Measurements from ENCODE around the gene TTC16.
"Not testable (repeated sequence)": the region's sequence is repeated elsewhere in the genome, so short reads cannot be mapped to it uniquely, and the experiment has no call there.

TTC16 gene

DNA sequence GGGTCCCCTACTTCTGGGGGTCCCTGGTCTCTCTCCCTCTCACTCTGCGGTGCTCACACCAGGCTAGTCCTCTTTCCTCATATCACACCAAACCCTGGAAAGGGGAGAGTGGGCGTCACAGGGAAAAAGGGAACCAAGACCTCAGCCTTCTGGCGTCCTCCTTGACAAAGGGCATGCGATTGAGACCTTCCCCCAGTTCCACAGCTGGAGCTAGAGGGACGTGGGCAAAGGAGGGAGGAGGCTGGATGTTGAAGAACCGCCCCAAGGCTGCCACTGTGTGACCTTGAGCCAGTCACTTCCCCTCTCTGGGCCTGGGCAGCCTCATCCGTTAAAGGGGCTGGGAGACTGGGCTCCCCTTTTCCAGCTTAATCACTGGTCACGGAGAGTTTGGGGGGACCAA lies 37.7 kb downstream of the TTC16 start:
- in situ Hi-C loops (cut with MboI; ENCODE audit: low pct_unique_long_range_greater_than_20kb, low sequenced_read_pairs, unreplicated experiment) = no loop called here
- no peak for TF ChIP-seq CTCF (IDR thresholded peaks at IDR 0.05; ENCODE audit: extremely low read depth, insufficient read depth, missing control alignments)
- DNase-seq (ENCODE audit: low spot score) = no peak

GRCh38 chr9:127754099-127755060 lies 38.5 kb downstream of the TTC16 start:
- no peak for TF ChIP-seq CTCF (IDR thresholded peaks at IDR 0.05; ENCODE audit: extremely low read depth, insufficient read depth, missing control alignments)
- DNase-seq (ENCODE audit: low spot score) = no peak
- in situ Hi-C loops (cut with MboI; ENCODE audit: low pct_unique_long_range_greater_than_20kb, low sequenced_read_pairs, unreplicated experiment) = no loop called here

GRCh38 chr9:127755061-127756060 lies 39.5 kb downstream of the TTC16 start:
- in situ Hi-C loops (cut with MboI; ENCODE audit: low pct_unique_long_range_greater_than_20kb, low sequenced_read_pairs, unreplicated experiment) = no loop called here
- TF ChIP-seq CTCF (IDR thresholded peaks at IDR 0.05; ENCODE audit: extremely low read depth, insufficient read depth, missing control alignments) = no peak
- DNase-seq (ENCODE audit: low spot score) = no peak

GRCh38 chr9:127756233-127756632 lies 40.4 kb downstream of the TTC16 start:
- in situ Hi-C loops (cut with MboI; ENCODE audit: low pct_unique_long_range_greater_than_20kb, low sequenced_read_pairs, unreplicated experiment) = no loop called here
- DNase-seq (ENCODE audit: low spot score) = no peak
- TF ChIP-seq CTCF (IDR thresholded peaks at IDR 0.05; ENCODE audit: extremely low read depth, insufficient read depth, missing control alignments) = no peak

DNA sequence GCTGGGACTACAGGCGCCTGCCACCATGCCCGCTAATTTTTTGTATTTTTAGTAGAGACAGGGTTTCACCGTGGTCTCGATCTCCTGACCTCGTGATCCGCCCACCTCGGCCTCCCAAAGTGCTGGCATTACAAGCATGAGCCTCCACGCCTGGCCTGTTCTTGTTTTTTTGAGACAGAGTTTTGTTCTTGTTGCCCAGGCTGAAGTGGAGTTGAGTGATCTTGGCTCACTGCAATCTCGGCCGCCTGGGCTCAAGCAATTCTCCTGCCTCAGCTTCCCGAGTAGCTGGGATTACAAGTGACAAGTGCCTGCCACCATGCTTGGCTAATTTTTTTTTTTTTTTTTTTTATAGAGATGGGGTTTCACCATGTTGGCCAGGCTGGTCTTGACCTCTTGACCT lies 40.9 kb downstream of the TTC16 start:
- DNase-seq (ENCODE audit: low spot score); in situ Hi-C loops (cut with MboI; ENCODE audit: low pct_unique_long_range_greater_than_20kb, low sequenced_read_pairs, unreplicated experiment): not testable (repeated sequence)

DNA sequence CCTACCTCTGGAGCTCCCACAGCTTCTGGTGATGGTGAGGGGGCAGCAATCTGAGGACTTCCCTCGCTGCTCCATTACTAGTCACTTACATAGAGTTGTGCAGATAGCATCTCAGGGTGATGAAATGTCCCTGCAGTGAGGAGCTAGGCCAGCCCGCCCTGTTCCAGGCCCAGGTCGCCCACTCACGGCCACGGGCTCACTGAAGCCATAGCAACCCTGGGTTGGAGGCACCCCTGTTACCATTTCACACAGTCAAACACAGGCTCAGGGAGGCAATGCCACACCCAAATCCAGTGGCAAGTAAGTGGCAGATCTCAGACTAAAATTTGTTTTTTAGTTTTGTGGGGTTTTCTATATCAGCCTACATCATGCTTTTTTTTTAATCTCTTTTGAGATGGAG lies 43.0 kb downstream of the TTC16 start:
- no peak for TF ChIP-seq CTCF (IDR thresholded peaks at IDR 0.05; ENCODE audit: extremely low read depth, insufficient read depth, missing control alignments)
- in situ Hi-C loops (cut with MboI; ENCODE audit: low pct_unique_long_range_greater_than_20kb, low sequenced_read_pairs, unreplicated experiment) = no loop called here
- DNase-seq (ENCODE audit: low spot score) = no peak
